Loucy (cell line): ENCODE measurements around the gene TSSK2.

ENCODE experiments used
- H2AFZ ChIP-seq: fragments of 200-600 bp; sonication (generic); 2 replicates; pipeline ENCODE4 v1.6.0; 2016; ENCODE audit warnings: antibody characterized with exemption, mild to moderate bottlenecking, low read length, moderate library complexity
- H3F3A ChIP-seq: fragments of 200-600 bp; 2 replicates; pipeline ENCODE4 v1.6.0; 2016; ENCODE audit warnings: antibody characterized with exemption, low read depth, mild to moderate bottlenecking
- H3K27me3 ChIP-seq: fragments of 200-600 bp; sonication (generic); 2 replicates; pipeline ENCODE4 v1.6.1; 2014; ENCODE audit warnings: low read length, mild to moderate bottlenecking; ENCODE audit not compliant: insufficient read depth, poor library complexity, severe bottlenecking
- H3K36me3 ChIP-seq: fragments of 200-600 bp; sonication (generic); 2 replicates; pipeline ENCODE4 v1.6.1; 2016; ENCODE audit warnings: low read length; ENCODE audit not compliant: insufficient read depth
- H3K4me1 ChIP-seq: fragments of 200-600 bp; sonication (generic); 2 replicates; pipeline ENCODE4 v1.5.1; 2014; ENCODE audit warnings: low read length, mild to moderate bottlenecking; ENCODE audit not compliant: insufficient read depth, poor library complexity, severe bottlenecking
- H3K4me2 ChIP-seq: fragments of 200-600 bp; sonication (generic); 2 replicates; pipeline ENCODE4 v1.6.0; 2014; ENCODE audit warnings: antibody characterized with exemption, low read length, low read depth, mild to moderate bottlenecking; ENCODE audit not compliant: poor library complexity, severe bottlenecking
- H3K4me3 ChIP-seq: fragments of 200-600 bp; sonication (generic); 2 replicates; pipeline ENCODE4 v1.5.1; 2014; ENCODE audit warnings: low read length, mild to moderate bottlenecking, mixed read lengths; ENCODE audit not compliant: poor library complexity, severe bottlenecking
- H3K79me2 ChIP-seq: fragments of 200-600 bp; sonication (generic); 2 replicates; pipeline ENCODE4 v1.6.1; 2014; ENCODE audit warnings: low read length; ENCODE audit not compliant: insufficient read depth
- H3K9ac ChIP-seq: fragments of 200-600 bp; sonication (generic); 2 replicates; pipeline ENCODE4 v1.6.0; 2014; ENCODE audit warnings: mild to moderate bottlenecking, low read depth, low read length, moderate library complexity; ENCODE audit not compliant: poor library complexity, severe bottlenecking
- H3K9me2 ChIP-seq: fragments of 200-600 bp; sonication (generic); replicated peaks from 2 replicates; pipeline ENCODE4 v1.6.1; 2016; ENCODE audit warnings: low read depth, low read length, mixed read lengths
- H3K9me3 ChIP-seq: fragments of 200-600 bp; sonication (generic); 2 replicates; pipeline ENCODE4 v1.6.1; 2014; ENCODE audit warnings: mild to moderate bottlenecking, antibody characterized with exemption, low read length, low read depth; ENCODE audit not compliant: insufficient read depth
- H4K20me1 ChIP-seq: fragments of 200-600 bp; sonication (generic); 2 replicates; pipeline ENCODE4 v1.6.0; 2014; ENCODE audit warnings: antibody characterized with exemption, low read length, mild to moderate bottlenecking; ENCODE audit not compliant: insufficient read depth, poor library complexity, severe bottlenecking
- CTCF ChIP-seq: fragments of 200-600 bp; sonication (generic); conservative IDR thresholded peaks from 2 replicates; pipeline ENCODE4 v1.5.1; 2014; ENCODE audit warnings: mild to moderate bottlenecking, antibody characterized with exemption, low read length
- EZH2phosphoT487 ChIP-seq: fragments of 200-600 bp; IDR thresholded peaks from 2 replicates; pipeline ENCODE4 v1.6.1; 2018; ENCODE audit warnings: antibody characterized with exemption, mild to moderate bottlenecking, moderate library complexity, borderline replicate concordance

Gene TSSK2

DNA sequence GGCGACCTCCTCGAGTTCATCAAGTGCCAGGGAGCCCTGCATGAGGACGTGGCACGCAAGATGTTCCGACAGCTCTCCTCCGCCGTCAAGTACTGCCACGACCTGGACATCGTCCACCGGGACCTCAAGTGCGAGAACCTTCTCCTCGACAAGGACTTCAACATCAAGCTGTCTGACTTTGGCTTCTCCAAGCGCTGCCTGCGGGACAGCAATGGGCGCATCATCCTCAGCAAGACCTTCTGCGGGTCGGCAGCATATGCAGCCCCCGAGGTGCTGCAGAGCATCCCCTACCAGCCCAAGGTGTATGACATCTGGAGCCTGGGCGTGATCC lies 542 bp downstream of the TSSK2 start:
- H3K4me2 ChIP-seq: no peak overlapping the region
- H3K9ac ChIP-seq: no peak overlapping the region
- H4K20me1 ChIP-seq: no peaks in the 10 kb centered on the region
- H2AFZ ChIP-seq: no peak overlapping the region
- H3F3A ChIP-seq: no peaks in the 10 kb centered on the region
- H3K36me3 ChIP-seq: peaks cover 6% of the 10 kb centered on the region; the same call in 1 of the 2 replicates
- no peaks in the 10 kb centered on the region for H3K4me1 ChIP-seq
- no peaks in the 10 kb centered on the region for H3K79me2 ChIP-seq
- no peaks in the 10 kb centered on the region for H3K27me3 ChIP-seq
- TF ChIP-seq EZH2phosphoT487 (no peak), CTCF (no peak)
- no peaks in the 10 kb centered on the region for H3K9me3 ChIP-seq
- no peaks in the 10 kb centered on the region for H3K9me2 ChIP-seq
- H3K4me3 ChIP-seq: no peak overlapping the region

DNA sequence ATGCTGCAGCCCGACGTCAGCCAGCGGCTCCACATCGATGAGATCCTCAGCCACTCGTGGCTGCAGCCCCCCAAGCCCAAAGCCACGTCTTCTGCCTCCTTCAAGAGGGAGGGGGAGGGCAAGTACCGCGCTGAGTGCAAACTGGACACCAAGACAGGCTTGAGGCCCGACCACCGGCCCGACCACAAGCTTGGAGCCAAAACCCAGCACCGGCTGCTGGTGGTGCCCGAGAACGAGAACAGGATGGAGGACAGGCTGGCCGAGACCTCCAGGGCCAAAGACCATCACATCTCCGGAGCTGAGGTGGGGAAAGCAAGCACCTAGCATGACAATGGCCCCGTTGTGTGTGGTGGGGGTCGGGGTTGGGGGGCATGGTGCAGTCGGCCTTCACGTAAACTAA lies 1.0 kb downstream of the TSSK2 start:
- TF ChIP-seq CTCF (no peak), EZH2phosphoT487 (no peak)
- Histone ChIP-seq H3F3A (no peaks in the 10 kb centered on the region), H3K36me3 (peaks cover 6% of the 10 kb centered on the region; the same call in 1 of the 2 replicates), H4K20me1 (no peaks in the 10 kb centered on the region), H3K9me2 (no peaks in the 10 kb centered on the region), H3K4me3 (no peak overlapping the region), H2AFZ (no peak overlapping the region), H3K4me2 (no peak overlapping the region), H3K9me3 (no peaks in the 10 kb centered on the region), H3K27me3 (no peaks in the 10 kb centered on the region), H3K9ac (no peak overlapping the region), H3K79me2 (no peaks in the 10 kb centered on the region), H3K4me1 (no peaks in the 10 kb centered on the region)

DNA sequence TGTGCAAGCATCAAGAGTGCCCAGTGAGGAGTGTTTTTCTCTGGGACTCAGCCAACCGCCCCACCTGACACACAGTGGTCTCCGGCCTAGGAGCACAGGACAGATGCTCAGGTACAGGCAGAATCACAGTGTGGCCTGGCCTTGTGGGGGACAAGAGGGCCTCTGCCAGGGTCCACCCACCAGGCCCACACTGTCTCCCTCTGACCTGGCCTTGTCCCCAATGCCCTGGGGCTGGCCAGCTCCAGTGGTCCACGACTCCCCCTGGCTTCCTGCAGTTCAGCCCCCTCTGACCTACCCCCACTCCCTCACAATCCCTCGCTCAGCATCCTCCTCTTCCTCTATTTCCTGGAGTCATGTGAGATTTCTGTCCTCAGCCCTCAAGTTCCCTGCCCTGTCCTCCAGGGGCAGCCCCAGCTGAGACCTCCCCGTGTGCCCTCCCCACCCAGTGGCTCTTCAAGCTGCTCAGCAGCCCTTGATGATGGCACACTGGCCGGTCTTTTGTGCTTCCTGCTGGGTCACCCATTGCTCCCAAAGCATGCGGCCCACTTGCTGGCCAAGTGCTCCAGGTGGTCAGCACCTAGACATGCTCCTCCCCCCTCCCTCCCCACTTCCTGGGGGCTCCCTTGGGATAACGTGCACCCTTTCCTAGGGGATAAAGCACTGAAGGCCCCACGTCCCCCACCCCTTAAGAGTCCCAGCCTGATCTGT lies 1.7 kb downstream of the TSSK2 start:
- Histone ChIP-seq H3K4me1 (no peaks in the 10 kb centered on the region), H2AFZ (no peak overlapping the region), H3K36me3 (peaks cover 6% of the 10 kb centered on the region; the same call in 1 of the 2 replicates), H3K27me3 (no peaks in the 10 kb centered on the region), H3K4me2 (no peak overlapping the region), H4K20me1 (no peaks in the 10 kb centered on the region), H3K9ac (no peak overlapping the region), H3K79me2 (no peaks in the 10 kb centered on the region), H3K9me3 (no peaks in the 10 kb centered on the region), H3F3A (no peaks in the 10 kb centered on the region), H3K4me3 (no peak overlapping the region), H3K9me2 (no peaks in the 10 kb centered on the region)
- TF ChIP-seq CTCF (no peak), EZH2phosphoT487 (no peak)
